ENCODE measurements around the gene DUSP12. TPM values are rescaled to one million over a fixed set of nuclear protein-coding genes. Genes with fewer than 3 reads are reported as not detected.

The DUSP12 gene
- total and polyA plus RNA-seq, 2 donors (not counting 3 experiments of a cell fraction or from before 2014, with no cell fraction given), result 26.8 to 31.6 TPM

GRCh38 chr1:161731981-161732718 is 17.4 kb upstream of the DUSP12 start:
- Histone ChIP-seq H3K27ac (ENCODE audit: insufficient read depth, low read depth, low read length) (no peak overlapping the region), H3K79me2 (ENCODE audit: control insufficient read depth, insufficient read depth, low read length) (no peaks in the 10 kb centered on the region), H3K9me1 (replicated peaks; ENCODE audit: control insufficient read depth, extremely low read depth, insufficient read depth, low read length) (no peaks in the 10 kb centered on the region), H2AFZ (ENCODE audit: low read depth, low read length) (no peak overlapping the region), H3K4me2 (ENCODE audit: insufficient read depth, low read length) (no peak overlapping the region), H3K36me3 (ENCODE audit: control insufficient read depth in 2 of 2, extremely low read depth in 1 of 2, insufficient read depth in 2 of 2, low read length in 2 of 2) (no peaks in the 10 kb centered on the region), H3K9me3 (replicated peaks; ENCODE audit: control insufficient read depth, insufficient read depth, low read length) (no peaks in the 10 kb centered on the region), H4K20me1 (replicated peaks; ENCODE audit: control insufficient read depth, extremely low read depth, insufficient read depth, low read length) (no peaks in the 10 kb centered on the region), H3K4me1 (ENCODE audit: control insufficient read depth, extremely low read depth, insufficient read depth, low read length) (peaks cover 30% of the 10 kb centered on the region), H3K27me3 (ENCODE audit: control insufficient read depth in 2 of 2, insufficient read depth in 2 of 2, low read length in 2 of 2) (no peaks in the 10 kb centered on the region), H3K9ac (replicated peaks; ENCODE audit: extremely low read depth, insufficient read depth, low read length) (no peak overlapping the region), H3K4me3 (replicated peaks in 1 of 3; ENCODE audit: insufficient read depth in 1 of 3, low read depth in 1 of 3, low read length in 3 of 3) (no peak overlapping the region)
- dilution Hi-C loops (cut with MboI; ENCODE audit: extremely low pct_ligation_motif_present, low sequenced_read_pairs), result no loop called here
- no TSS peak for BruUV-seq (replicated peaks)
- CTCF ChIA-PET, result interaction anchor here (1.5 to 2.4 kb wide), 2 partner anchors 9 to 245 kb away, joined by 3 to 8 read pairs; no protein-coding TSS in a partner anchor
- intact Hi-C loops (cut with micrococcal nuclease), result no loop called here
- POLR2A ChIA-PET, result no interaction called here
- TF ChIP-seq, protein P1, sequence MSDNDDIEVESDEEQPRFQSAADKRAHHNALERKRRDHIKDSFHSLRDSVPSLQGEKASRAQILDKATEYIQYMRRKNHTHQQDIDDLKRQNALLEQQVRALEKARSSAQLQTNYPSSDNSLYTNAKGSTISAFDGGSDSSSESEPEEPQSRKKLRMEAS (IDR thresholded peaks at IDR 0.05; ENCODE audit: insufficient read depth, insufficient read length), result no peak
- no peak for TF ChIP-seq GATA2 (IDR thresholded peaks at IDR 0.05; ENCODE audit: insufficient read depth, insufficient read length, low read depth, low read length)
- no peak for FAIRE-seq
- DNase-seq (ENCODE audit: low read depth, low spot score), result no peak

DNA sequence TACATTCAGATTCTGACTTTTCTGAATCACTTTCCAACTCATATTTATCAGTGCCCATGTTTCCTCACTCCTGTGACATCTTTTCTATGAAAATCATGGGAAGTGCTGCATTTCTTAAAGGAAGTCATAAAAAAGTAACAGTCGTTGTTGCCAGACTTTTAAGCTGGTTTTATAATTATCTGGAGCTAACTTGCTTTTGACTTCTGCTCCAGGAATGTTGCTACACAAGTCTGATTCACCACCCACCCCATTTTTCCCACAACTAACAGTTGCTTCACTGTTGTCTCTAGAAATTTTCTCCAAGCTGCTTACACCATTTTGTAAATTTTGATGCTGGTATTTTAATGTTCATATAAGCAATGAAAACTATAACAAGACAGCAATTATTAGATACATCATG is 16.1 kb upstream of the DUSP12 start:
- Histone ChIP-seq H3K9ac (replicated peaks; ENCODE audit: extremely low read depth, insufficient read depth, low read length) (no peak overlapping the region), H3K9me3 (replicated peaks; ENCODE audit: control insufficient read depth, insufficient read depth, low read length) (no peaks in the 10 kb centered on the region), H3K9me1 (replicated peaks; ENCODE audit: control insufficient read depth, extremely low read depth, insufficient read depth, low read length) (no peaks in the 10 kb centered on the region), H3K79me2 (ENCODE audit: control insufficient read depth, insufficient read depth, low read length) (no peaks in the 10 kb centered on the region), H3K36me3 (ENCODE audit: control insufficient read depth in 2 of 2, extremely low read depth in 1 of 2, insufficient read depth in 2 of 2, low read length in 2 of 2) (no peaks in the 10 kb centered on the region), H3K27me3 (ENCODE audit: control insufficient read depth in 2 of 2, insufficient read depth in 2 of 2, low read length in 2 of 2) (no peaks in the 10 kb centered on the region), H3K4me3 (replicated peaks in 1 of 3; ENCODE audit: insufficient read depth in 1 of 3, low read depth in 1 of 3, low read length in 3 of 3) (no peak overlapping the region), H3K4me2 (ENCODE audit: insufficient read depth, low read length) (peak overlapping the region; percentile 32), H2AFZ (ENCODE audit: low read depth, low read length) (peak overlapping the region; percentile 26), H3K4me1 (ENCODE audit: control insufficient read depth, extremely low read depth, insufficient read depth, low read length) (peaks cover 25% of the 10 kb centered on the region), H4K20me1 (replicated peaks; ENCODE audit: control insufficient read depth, extremely low read depth, insufficient read depth, low read length) (no peaks in the 10 kb centered on the region), H3K27ac (ENCODE audit: insufficient read depth, low read depth, low read length) (no peak overlapping the region)
- FAIRE-seq, result peak; percentile 79
- ChIA-PET CTCF (interaction anchor here (0.6 to 2.4 kb wide), 7 partner anchors 8 to 246 kb away, joined by 3 to 8 read pairs (median 3); partner anchors contain the start of gene DUSP12), POLR2A (no interaction called here)
- DNase-seq (ENCODE audit: low read depth, low spot score), result peak; percentile 67
- dilution Hi-C loops (cut with MboI; ENCODE audit: extremely low pct_ligation_motif_present, low sequenced_read_pairs) (no loop called here), intact Hi-C loops (cut with micrococcal nuclease) (no loop called here)
- BruUV-seq (replicated peaks), result no TSS peak
- TF ChIP-seq POLR2A (IDR thresholded peaks at IDR 0.05; ENCODE audit: low read depth, low read length), result no peak
- peak; percentile 32 for TF ChIP-seq GATA2 (IDR thresholded peaks at IDR 0.05; ENCODE audit: insufficient read depth, insufficient read length, low read depth, low read length)
- TF ChIP-seq, protein P2, sequence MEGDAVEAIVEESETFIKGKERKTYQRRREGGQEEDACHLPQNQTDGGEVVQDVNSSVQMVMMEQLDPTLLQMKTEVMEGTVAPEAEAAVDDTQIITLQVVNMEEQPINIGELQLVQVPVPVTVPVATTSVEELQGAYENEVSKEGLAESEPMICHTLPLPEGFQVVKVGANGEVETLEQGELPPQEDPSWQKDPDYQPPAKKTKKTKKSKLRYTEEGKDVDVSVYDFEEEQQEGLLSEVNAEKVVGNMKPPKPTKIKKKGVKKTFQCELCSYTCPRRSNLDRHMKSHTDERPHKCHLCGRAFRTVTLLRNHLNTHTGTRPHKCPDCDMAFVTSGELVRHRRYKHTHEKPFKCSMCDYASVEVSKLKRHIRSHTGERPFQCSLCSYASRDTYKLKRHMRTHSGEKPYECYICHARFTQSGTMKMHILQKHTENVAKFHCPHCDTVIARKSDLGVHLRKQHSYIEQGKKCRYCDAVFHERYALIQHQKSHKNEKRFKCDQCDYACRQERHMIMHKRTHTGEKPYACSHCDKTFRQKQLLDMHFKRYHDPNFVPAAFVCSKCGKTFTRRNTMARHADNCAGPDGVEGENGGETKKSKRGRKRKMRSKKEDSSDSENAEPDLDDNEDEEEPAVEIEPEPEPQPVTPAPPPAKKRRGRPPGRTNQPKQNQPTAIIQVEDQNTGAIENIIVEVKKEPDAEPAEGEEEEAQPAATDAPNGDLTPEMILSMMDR (IDR thresholded peaks at IDR 0.05; ENCODE audit: extremely low read depth in 1 of 2, insufficient read depth in 1 of 2, low read depth in 1 of 2, low read length in 2 of 2), result no peak
- TF ChIP-seq FOS (IDR thresholded peaks at IDR 0.05; ENCODE audit: borderline replicate concordance, insufficient read depth, low read length), result peak; percentile 45

Data from endothelial cell of umbilical vein (primary cell).